ENCODE results near the gene PDE6A. TPM values are rescaled to one million over a fixed set of nuclear protein-coding genes. Genes with fewer than 3 reads are reported as not detected.

Gene PDE6A
- total RNA-seq, 2 donors from 2014 or later = not detected

DNA sequence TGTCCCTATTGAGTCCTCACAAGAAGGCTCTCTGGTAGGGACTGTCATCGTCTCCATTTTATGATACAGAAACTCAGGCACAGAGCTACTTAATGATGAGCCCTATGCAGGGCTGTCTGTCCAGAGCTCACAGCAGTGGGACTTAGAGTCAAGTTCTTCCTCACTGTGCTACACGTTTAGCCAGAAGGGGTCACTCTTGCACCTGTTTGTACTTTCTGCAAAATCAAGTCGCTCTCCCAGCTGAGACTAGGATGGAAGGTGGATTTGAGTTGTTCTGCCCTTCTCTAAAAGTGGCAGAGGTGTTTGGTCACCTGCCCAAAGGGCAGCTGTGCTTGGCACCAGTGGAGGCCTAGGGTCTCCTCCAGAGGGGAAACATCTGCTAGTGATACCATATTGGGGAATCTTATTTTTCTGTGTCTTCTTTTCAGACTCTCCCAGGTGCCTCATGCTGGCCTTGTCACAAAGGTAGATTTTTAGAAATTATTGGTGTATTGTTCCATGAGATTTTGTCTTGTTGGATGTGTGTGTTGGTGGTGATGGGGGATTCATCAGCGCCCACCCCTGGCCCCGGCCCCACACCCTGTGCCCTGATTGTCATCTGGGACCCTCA, 110.2 kb downstream of the PDE6A start:
- peaks cover 4 to 7% of the 10 kb centered on the region in 2 donors for H3K4me1 Mint-ChIP-seq (ENCODE audit: low read depth in 2 of 2)
- no peaks in the 10 kb centered on the region for H3K9me3 Mint-ChIP-seq
- no peak overlapping the region for H3K4me3 Mint-ChIP-seq
- DNase-seq (ENCODE audit: low spot score) (no peak), ATAC-seq (peak in 1 of 2 donors; percentile 49)
- no peaks in the 10 kb centered on the region for H3K36me3 Mint-ChIP-seq
- no peaks in the 10 kb centered on the region for H3K27me3 Mint-ChIP-seq
- H3K27ac Mint-ChIP-seq = no peak overlapping the region

DNA sequence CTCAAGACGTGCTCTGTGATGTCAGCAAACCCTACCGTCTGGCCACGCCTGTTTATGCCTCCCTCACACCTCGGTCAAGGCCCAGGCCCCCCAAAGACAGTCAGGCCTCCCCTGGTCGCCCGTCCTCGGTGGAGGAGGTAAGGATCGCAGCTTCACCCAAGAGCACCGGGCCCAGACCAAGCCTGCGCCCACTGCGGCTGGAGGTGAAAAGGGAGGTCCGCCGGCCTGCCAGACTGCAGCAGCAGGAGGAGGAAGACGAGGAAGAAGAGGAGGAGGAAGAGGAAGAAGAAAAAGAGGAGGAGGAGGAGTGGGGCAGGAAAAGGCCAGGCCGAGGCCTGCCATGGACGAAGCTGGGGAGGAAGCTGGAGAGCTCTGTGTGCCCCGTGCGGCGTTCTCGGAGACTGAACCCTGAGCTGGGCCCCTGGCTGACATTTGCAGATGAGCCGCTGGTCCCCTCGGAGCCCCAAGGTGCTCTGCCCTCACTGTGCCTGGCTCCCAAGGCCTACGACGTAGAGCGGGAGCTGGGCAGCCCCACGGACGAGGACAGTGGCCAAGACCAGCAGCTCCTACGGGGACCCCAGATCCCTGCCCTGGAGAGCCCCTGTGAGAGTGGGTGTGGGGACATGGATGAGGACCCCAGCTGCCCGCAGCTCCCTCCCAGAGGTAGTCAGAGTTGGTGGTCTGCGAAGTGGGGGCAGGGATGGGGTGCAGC, 111.3 kb downstream of the PDE6A start:
- no peaks in the 10 kb centered on the region for H3K27me3 Mint-ChIP-seq
- no peaks in the 10 kb centered on the region for H3K9me3 Mint-ChIP-seq

DNA sequence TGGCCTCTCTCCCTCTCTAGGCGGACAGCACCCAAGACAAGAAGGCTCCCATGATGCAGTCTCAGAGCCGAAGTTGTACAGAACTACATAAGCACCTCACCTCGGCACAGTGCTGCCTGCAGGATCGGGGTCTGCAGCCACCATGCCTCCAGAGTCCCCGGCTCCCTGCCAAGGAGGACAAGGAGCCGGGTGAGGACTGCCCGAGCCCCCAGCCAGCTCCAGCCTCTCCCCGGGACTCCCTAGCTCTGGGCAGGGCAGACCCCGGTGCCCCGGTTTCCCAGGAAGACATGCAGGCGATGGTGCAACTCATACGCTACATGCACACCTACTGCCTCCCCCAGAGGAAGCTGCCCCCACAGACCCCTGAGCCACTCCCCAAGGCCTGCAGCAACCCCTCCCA, 112.0 kb downstream of the PDE6A start:
- Mint-ChIP-seq H3K4me3 (no peak overlapping the region), H3K27ac (no peak overlapping the region), H3K9me3 (no peaks in the 10 kb centered on the region), H3K27me3 (no peaks in the 10 kb centered on the region), H3K4me1 (ENCODE audit: low read depth in 2 of 2) (peaks cover 4 to 11% of the 10 kb centered on the region in 2 donors), H3K36me3 (no peaks in the 10 kb centered on the region)
- ATAC-seq = no peak
- no peak for DNase-seq (ENCODE audit: low spot score)

More for the DNA sequence above, 111.3 kb downstream of the PDE6A start:
- DNase-seq (ENCODE audit: low spot score) (no peak), ATAC-seq (no peak)
- Mint-ChIP-seq H3K36me3 (no peaks in the 10 kb centered on the region), H3K27ac (no peak overlapping the region), H3K4me3 (no peak overlapping the region), H3K4me1 (ENCODE audit: low read depth in 2 of 2) (peaks cover 4 to 10% of the 10 kb centered on the region in 2 donors)

DNA sequence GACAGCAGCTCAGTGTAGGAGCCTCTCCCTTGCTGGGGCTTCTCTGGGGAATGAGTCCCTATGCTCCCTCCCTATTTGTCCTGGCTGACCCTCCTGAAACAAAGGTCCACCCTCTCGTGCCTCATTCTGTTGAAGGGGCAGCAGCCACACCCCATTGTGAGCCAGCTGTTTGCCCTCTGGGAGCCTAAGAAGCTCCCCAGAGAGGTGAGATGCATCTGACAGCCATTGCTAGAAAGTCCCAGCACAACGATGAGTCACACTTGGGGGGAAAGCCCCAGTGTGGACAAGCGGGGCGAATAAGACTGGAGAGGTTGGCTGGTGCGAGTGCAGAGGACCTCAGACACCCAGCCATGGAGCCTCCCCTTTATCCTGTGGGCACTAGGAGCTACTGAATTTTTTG, 113.1 kb downstream of the PDE6A start:
- Mint-ChIP-seq H3K27ac (no peak overlapping the region), H3K4me3 (no peak overlapping the region), H3K4me1 (ENCODE audit: low read depth in 2 of 2) (peaks cover 4 to 11% of the 10 kb centered on the region in 2 donors), H3K9me3 (no peaks in the 10 kb centered on the region), H3K36me3 (no peaks in the 10 kb centered on the region), H3K27me3 (no peaks in the 10 kb centered on the region)
- DNase-seq (ENCODE audit: low spot score) (peak; percentile 70), ATAC-seq (peak; percentile 83 to 87)

DNA sequence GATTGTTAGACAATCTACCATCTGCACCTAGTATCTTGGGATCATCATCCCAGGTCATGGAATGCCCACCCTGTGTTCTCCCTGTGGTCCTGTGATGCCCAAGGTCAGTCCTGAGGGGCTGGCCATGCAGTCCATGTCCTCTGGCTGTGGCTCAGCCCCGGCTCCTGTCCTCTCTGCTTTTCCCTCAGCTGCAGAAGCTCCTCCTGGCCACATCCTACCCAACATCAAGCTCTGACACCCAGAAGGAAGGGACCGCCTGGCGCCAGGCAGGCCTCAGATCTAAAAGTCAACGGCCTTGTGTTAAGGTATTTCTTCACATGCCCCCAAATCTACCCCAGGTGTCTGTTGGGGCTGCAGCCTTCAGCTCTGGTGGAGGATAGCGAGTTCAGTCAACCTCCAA, 114.0 kb downstream of the PDE6A start:
- H3K9me3 Mint-ChIP-seq = no peaks in the 10 kb centered on the region
- H3K4me3 Mint-ChIP-seq = no peak overlapping the region
- no peaks in the 10 kb centered on the region for H3K27me3 Mint-ChIP-seq
- ATAC-seq = no peak
- H3K4me1 Mint-ChIP-seq (ENCODE audit: low read depth in 2 of 2) = peaks cover 4 to 11% of the 10 kb centered on the region in 2 donors
- no peak overlapping the region for H3K27ac Mint-ChIP-seq
- no peak for DNase-seq (ENCODE audit: low spot score)
- H3K36me3 Mint-ChIP-seq = no peaks in the 10 kb centered on the region

DNA sequence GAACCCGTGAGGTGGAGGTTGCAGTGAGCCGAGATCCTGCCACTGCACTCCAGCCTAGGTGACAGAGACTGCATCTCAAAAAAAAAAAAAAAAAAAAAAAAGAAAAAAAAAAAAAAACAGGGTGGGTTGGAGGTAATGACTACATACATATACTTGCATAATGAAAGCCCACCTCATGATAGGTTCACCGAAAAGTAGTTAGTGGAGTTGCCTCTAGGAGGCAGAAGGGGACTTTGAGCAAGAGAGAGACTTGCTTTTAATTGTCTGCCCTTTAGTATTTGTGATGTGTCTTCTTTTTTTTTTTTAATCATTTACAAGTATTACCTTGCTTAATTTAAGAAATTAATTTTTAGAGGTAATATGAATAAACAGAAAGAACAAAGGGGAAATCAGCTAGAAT, 114.6 kb downstream of the PDE6A start:
- Mint-ChIP-seq H3K27ac (no peak overlapping the region), H3K4me1 (ENCODE audit: low read depth in 2 of 2) (peaks cover 4 to 7% of the 10 kb centered on the region in 2 donors), H3K36me3 (no peaks in the 10 kb centered on the region), H3K9me3 (no peaks in the 10 kb centered on the region), H3K27me3 (no peaks in the 10 kb centered on the region), H3K4me3 (no peak overlapping the region)
- no peak for DNase-seq (ENCODE audit: low spot score)
- no peak for ATAC-seq

DNA sequence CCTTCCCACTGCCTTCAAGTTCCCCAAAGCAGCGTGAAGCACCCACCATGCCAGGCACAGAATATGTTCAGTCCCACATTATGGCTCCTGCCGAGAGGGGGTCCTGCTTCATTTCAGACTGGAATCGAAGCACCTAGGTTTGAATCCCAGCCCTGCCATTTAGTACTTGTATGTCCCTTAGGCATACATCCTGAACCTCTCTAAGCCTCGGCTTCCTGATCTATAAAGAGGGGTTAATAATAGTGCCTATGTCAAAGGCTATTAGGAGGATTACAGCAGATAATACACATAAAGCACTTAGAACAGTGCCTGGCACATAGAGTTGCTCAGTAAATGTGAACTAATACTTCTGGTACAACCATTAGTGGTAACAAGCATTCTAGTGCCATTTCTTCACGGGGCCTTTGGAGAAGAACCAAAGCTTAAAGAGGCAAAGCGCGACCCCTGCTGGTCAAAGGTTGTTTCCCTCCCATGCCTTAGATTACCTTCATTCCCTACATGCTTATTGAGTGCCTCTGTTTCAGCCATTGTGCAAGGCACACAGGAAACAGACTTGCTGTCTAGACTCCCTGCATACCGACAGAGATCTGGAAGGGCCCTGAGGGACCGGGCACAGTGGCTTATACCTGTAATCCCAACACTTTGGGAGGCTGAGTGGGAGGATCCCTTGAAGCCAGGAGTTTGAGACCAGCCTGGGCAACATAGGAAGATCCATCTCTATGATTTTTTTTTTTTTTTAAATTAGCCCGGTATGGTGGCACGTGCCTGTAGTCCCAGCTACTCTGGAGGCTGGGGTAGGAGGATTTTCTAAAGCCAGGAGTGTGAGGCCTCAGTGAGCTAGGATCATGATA, 116.2 kb downstream of the PDE6A start:
- H3K4me1 Mint-ChIP-seq (ENCODE audit: low read depth in 2 of 2) = peaks cover 4 to 7% of the 10 kb centered on the region in 2 donors

DNA sequence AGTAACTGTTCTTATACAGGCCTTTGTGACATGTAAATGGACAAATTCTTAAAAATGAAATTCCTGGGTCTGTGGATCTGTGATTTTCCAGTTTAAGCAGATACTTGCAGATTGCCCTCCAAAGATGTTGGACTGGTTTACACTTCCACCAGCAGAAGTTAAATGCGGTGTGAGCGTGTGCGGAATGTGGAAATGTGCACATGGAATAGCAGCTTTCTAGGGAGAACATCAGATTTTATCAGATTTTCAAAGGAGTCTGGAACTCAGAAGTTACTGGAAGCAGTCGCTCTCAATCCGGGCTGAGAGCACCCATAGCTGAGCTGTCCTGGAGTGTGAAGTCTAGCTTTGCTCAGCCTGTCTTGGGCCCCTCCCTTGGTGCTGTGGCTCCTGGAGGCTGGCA, 117.0 kb downstream of the PDE6A start:
- Mint-ChIP-seq H3K4me3 (no peak overlapping the region), H3K4me1 (ENCODE audit: low read depth in 2 of 2) (peaks cover 4 to 7% of the 10 kb centered on the region in 2 donors), H3K27ac (no peak overlapping the region), H3K9me3 (no peaks in the 10 kb centered on the region), H3K36me3 (no peaks in the 10 kb centered on the region), H3K27me3 (no peaks in the 10 kb centered on the region)
- ATAC-seq (no peak), DNase-seq (ENCODE audit: low spot score) (no peak)

More for the DNA sequence above, 116.2 kb downstream of the PDE6A start:
- no peak overlapping the region for H3K27ac Mint-ChIP-seq
- no peaks in the 10 kb centered on the region for H3K36me3 Mint-ChIP-seq
- no peaks in the 10 kb centered on the region for H3K9me3 Mint-ChIP-seq
- H3K4me3 Mint-ChIP-seq = no peak overlapping the region
- no peaks in the 10 kb centered on the region for H3K27me3 Mint-ChIP-seq
- DNase-seq (ENCODE audit: low spot score) (peak; percentile 76), ATAC-seq (peak; percentile 60 to 68)

DNA sequence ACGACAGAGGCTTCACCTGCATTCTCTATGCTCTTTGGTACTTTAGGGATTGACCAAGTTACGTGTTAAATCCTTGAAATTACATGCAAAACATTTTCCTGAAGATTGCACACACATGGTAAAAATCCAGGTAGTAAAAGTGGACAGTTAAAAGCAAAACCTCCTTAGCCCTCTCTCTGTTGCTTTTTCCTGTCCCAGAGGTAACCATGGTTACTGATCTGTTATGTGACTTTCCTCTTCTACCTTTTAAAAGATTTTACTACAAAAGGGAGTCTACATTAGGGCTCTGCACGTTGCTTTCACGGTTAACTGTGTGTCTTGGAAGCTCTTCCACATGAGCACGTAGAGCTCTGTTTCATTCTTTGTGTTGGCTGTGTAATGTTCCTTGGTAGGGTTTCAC, 117.5 kb downstream of the PDE6A start:
- Mint-ChIP-seq H3K9me3 (no peaks in the 10 kb centered on the region), H3K27me3 (no peaks in the 10 kb centered on the region), H3K4me1 (ENCODE audit: low read depth in 2 of 2) (peaks cover 4 to 7% of the 10 kb centered on the region in 2 donors), H3K36me3 (no peaks in the 10 kb centered on the region), H3K27ac (no peak overlapping the region), H3K4me3 (no peak overlapping the region)
- DNase-seq (ENCODE audit: low spot score) (no peak), ATAC-seq (no peak)

DNA sequence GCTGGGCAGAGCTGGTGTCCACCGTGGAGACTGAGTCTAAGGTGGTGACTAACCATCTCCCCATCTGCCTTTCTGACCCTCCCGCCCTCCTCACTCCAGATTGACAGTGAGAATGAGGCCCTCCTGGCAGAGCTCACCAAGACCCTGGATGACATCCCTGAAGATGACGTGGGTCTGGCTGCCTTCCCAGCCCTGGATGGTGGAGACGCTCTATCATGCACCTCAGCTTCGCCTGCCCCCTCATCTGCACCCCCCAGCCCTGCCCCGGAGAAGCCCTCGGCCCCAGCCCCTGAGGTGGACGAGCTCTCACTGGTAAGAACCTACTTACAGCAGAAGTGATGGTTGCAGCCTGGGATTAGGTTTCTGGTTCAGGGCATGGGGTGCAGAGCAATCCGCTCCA, 118.0 kb downstream of the PDE6A start:
- H3K4me3 Mint-ChIP-seq = no peak overlapping the region
- no peak overlapping the region for H3K27ac Mint-ChIP-seq
- H3K4me1 Mint-ChIP-seq (ENCODE audit: low read depth in 2 of 2) = peaks cover 3 to 7% of the 10 kb centered on the region in 2 donors
- ATAC-seq = no peak
- no peaks in the 10 kb centered on the region for H3K27me3 Mint-ChIP-seq
- H3K9me3 Mint-ChIP-seq = no peaks in the 10 kb centered on the region
- DNase-seq (ENCODE audit: low spot score) = no peak
- no peaks in the 10 kb centered on the region for H3K36me3 Mint-ChIP-seq

DNA sequence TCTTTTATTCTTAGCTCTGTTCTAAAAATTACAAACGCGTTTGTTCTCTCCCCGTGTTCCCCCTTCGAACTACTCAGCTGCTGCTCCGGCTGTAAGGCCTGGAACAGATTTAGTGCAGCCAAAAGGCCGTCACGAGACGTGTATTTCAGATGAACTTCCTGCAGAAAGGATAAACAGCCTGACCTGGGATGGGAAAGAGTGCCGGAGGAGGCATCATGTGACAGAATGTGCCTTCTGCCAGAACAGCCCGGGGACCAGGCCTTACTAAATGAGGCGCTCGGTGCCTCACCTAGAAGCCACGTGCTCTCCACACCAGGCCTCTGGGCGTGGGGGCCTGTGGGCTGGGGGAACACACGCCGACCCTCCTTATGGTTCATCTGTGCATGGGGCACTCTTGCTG, 119.7 kb downstream of the PDE6A start:
- no peaks in the 10 kb centered on the region for H3K36me3 Mint-ChIP-seq
- H3K4me3 Mint-ChIP-seq = no peak overlapping the region
- H3K4me1 Mint-ChIP-seq (ENCODE audit: low read depth in 2 of 2) = peaks cover 0 to 4% of the 10 kb centered on the region in 2 donors
- DNase-seq (ENCODE audit: low spot score) (no peak), ATAC-seq (no peak)
- H3K27me3 Mint-ChIP-seq = no peaks in the 10 kb centered on the region
- H3K9me3 Mint-ChIP-seq = no peaks in the 10 kb centered on the region
- no peak overlapping the region for H3K27ac Mint-ChIP-seq

DNA sequence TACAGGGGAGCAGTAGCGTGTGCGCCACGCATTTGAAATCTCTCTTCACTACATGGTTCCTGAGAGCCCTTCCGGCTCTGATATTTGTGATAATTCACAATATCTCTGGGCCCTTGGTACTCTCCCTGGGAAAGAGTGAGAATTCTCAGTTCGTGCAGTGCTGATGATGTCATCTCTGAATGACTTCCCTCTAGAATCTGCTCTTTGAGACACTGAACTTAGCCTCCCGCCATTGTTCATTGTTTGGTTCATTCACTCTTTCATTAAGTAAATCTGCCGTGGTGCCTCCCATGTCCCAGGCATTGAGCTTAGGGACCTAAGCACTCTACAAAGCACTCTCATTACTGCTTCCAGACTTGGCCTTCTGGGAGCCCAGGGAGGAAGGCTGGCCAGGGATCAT, 120.5 kb downstream of the PDE6A start:
- H3K9me3 Mint-ChIP-seq = no peaks in the 10 kb centered on the region
- ATAC-seq (no peak), DNase-seq (ENCODE audit: low spot score) (no peak)
- no peaks in the 10 kb centered on the region for H3K27me3 Mint-ChIP-seq
- no peaks in the 10 kb centered on the region for H3K36me3 Mint-ChIP-seq
- H3K27ac Mint-ChIP-seq = no peak overlapping the region
- H3K4me3 Mint-ChIP-seq = no peak overlapping the region
- peaks cover 0 to 4% of the 10 kb centered on the region in 2 donors for H3K4me1 Mint-ChIP-seq (ENCODE audit: low read depth in 2 of 2)

DNA sequence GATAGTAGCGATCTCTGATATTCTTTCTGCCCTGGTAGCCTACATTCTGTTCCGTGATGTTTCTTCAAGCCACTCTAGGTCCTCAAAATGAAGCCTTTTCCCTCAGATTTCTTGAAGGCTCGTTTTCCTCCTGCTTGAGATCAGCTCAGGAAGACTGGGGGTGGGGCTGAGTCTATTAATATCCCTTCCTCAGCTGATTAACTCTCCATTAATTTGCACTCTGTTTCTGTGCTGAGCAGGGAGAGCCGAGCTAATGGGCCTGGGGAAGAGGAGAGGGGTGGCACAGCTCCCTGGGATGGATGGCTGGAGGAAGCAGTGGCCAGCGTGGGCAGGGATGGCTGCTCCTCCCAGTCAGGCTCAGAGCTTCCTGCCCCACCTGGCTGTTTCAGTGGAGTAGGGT, 121.2 kb downstream of the PDE6A start:
- H3K4me3 Mint-ChIP-seq = no peak overlapping the region
- DNase-seq (ENCODE audit: low spot score) = no peak

DNA sequence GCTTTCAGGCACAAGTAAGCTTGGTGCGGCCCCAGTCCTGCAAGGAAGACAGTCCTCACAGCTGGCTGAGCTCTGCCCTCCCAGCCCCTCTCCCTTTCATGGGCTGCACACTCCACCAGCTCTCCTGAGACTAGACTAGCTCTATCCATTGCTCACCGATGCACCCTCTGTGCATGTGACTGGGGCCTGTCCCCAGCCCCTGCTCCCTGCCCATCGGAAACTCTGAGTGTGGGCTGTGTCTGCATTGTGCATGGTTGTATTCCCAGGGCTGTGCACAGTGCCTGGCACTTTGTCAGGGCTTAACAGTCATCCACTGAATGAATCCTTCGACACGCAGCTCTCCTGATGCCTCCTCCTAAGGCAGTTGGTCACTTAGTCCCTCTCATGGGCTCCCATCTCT, 122.3 kb downstream of the PDE6A start:
- DNase-seq (ENCODE audit: low spot score) (no peak), ATAC-seq (peak in 1 of 2 donors; percentile 24)
- Mint-ChIP-seq H3K27me3 (no peaks in the 10 kb centered on the region), H3K27ac (no peak overlapping the region), H3K9me3 (no peaks in the 10 kb centered on the region), H3K4me3 (no peak overlapping the region), H3K4me1 (ENCODE audit: low read depth in 2 of 2) (no peaks in the 10 kb centered on the region), H3K36me3 (no peaks in the 10 kb centered on the region)

More for the DNA sequence above, 121.2 kb downstream of the PDE6A start:
- no peak for ATAC-seq
- no peaks in the 10 kb centered on the region for H3K27me3 Mint-ChIP-seq
- H3K9me3 Mint-ChIP-seq = no peaks in the 10 kb centered on the region
- no peak overlapping the region for H3K27ac Mint-ChIP-seq
- peaks cover 0 to 2% of the 10 kb centered on the region in 2 donors for H3K4me1 Mint-ChIP-seq (ENCODE audit: low read depth in 2 of 2)
- no peaks in the 10 kb centered on the region for H3K36me3 Mint-ChIP-seq

All from natural killer cell treated with Interleukin-12 subunit alpha and Interleukin-12 subunit beta and Interleukin-15 and Interleukin-18, amount 100 ng/mL, for 72 hours (primary cell).